Cardiac muscle cell (in vitro differentiated cells and primary cell): ENCODE results near the gene GMPPA. TPM values are rescaled to one million over a fixed set of nuclear protein-coding genes. Genes with fewer than 3 reads are reported as not detected.
A peak's percentile ranks its signal among the peaks of the same experiment; 100 is the strongest.

Experiments
- DNase-seq, 2 donors: peaks; one replicate each; pipeline versions ENCODE4 v3.0.0 to v3.0.0-alpha.2; 2010 to 2017; ENCODE audit warnings: low read depth in 1 of 2, low spot score in 1 of 2
- H3K27ac ChIP-seq: fragments of 200-600 bp; sonication (generic); 2 replicates; pipeline ENCODE4 v1.5.1; 2016
- H3K27me3 ChIP-seq: fragments of 200-600 bp; sonication (generic); 2 replicates; pipeline ENCODE4 v1.6.0; 2016; ENCODE audit warnings: control low read depth
- H3K36me3 ChIP-seq: fragments of 200-600 bp; sonication (generic); 2 replicates; pipeline ENCODE4 v1.5.1; 2016; ENCODE audit warnings: control low read depth
- H3K4me1 ChIP-seq: fragments of 200-600 bp; sonication (generic); 2 replicates; pipeline ENCODE4 v1.8.1; 2017; ENCODE audit warnings: low read depth, mild to moderate bottlenecking, mixed run types
- H3K4me3 ChIP-seq: fragments of 200-600 bp; sonication (generic); 2 replicates; pipeline ENCODE4 v1.5.1; 2016; ENCODE audit warnings: mild to moderate bottlenecking
- H3K9me3 ChIP-seq: fragments of 200-600 bp; sonication (generic); 2 replicates; pipeline ENCODE4 v1.5.1; 2017; ENCODE audit warnings: low read depth, mild to moderate bottlenecking, control low read depth
- polyA plus RNA-seq: library from polyadenylated mRNA; unstranded; fragments of >200 nt; fragmentation: Nextera tagmentation; extraction: Ambion mirVana; gene quantifications from 2 replicates; pipeline ENCODE4 v1.2.1, GENCODE V29; 2016
- total RNA-seq: library from RNA; depleted of rRNA; stranded (reverse); fragments of >200 nt; gene quantifications from 2 replicates; pipeline ENCODE4 v1.2.3, GENCODE V29; 2016
- TF ChIP-seq, protein P1 (sequence below): IDR thresholded peaks from 2 replicates; pipeline ENCODE4 v1.5.1; 2012; ENCODE audit warnings: low read depth, mild to moderate bottlenecking, low read length

The GMPPA gene
- total and polyA plus RNA-seq, 2 experiments from 2014 or later, result 35.0 to 67.5 TPM

DNA sequence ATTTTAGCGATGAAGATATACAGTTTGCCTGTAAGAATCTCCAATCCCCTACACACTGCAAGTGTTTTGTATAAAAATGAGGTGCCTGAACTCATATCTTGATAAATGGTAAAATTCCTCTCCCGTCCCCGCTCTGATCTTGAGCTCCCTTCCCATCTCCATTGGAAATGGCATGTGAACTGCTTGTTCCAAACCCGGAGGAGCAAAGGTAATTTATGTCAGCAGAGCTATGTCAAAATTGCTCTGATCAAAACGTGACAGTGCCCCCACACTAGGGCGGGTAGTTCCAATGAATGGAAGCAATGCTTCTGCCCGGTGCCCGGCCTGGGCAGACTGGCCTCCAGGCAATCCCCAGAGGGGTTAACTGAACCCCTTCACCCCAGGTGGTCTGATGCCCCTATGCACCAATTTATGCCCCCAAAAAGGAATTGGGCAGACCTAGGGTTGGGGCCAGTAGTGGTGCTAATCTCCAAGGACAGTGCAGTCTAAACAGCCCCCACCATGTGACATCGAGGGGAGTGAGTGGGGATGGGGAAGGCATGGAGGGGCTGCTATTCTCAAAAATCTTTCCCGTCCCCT is 3.6 kb upstream of the GMPPA start:
- peaks cover 8% of the 10 kb centered on the region for H3K27me3 ChIP-seq
- H3K27ac ChIP-seq, result no peak overlapping the region
- TF ChIP-seq, protein P1, sequence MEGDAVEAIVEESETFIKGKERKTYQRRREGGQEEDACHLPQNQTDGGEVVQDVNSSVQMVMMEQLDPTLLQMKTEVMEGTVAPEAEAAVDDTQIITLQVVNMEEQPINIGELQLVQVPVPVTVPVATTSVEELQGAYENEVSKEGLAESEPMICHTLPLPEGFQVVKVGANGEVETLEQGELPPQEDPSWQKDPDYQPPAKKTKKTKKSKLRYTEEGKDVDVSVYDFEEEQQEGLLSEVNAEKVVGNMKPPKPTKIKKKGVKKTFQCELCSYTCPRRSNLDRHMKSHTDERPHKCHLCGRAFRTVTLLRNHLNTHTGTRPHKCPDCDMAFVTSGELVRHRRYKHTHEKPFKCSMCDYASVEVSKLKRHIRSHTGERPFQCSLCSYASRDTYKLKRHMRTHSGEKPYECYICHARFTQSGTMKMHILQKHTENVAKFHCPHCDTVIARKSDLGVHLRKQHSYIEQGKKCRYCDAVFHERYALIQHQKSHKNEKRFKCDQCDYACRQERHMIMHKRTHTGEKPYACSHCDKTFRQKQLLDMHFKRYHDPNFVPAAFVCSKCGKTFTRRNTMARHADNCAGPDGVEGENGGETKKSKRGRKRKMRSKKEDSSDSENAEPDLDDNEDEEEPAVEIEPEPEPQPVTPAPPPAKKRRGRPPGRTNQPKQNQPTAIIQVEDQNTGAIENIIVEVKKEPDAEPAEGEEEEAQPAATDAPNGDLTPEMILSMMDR, result no peak
- peaks cover 25% of the 10 kb centered on the region for H3K4me1 ChIP-seq
- no peak for DNase-seq
- peaks cover 18% of the 10 kb centered on the region for H3K36me3 ChIP-seq
- H3K4me3 ChIP-seq, result no peak overlapping the region
- H3K9me3 ChIP-seq, result no peaks in the 10 kb centered on the region

DNA sequence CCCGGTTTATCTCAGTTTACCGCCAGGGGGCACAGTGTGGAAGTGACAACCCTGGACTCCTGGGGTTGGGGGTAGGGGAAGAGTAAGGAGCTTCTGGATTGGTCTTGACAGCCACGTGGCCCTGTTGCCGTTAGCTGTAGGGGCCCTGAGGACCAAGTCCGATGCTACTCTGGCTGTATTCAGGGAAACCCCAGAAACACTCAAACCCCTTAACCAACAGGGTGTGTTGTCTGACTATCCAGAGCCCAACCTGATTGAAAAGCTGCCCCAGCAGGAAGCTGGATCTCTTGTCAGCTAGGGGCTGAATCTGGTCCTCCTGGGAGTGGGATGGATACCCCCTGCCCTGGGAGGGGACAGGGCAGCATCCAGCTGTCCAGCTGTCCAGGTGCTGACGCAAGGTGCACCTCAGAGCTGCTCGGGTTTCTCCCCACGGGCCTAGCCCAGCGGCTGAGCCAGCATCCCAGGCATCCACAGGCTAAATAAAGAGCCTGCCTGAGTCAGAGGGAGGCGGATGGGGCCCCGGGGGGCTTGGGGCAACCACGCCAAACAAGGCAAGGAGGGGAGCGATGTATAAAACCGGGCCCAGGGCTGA is 3.1 kb upstream of the GMPPA start:
- Histone ChIP-seq H3K4me3 (no peak overlapping the region), H3K27ac (no peak overlapping the region), H3K9me3 (no peaks in the 10 kb centered on the region), H3K36me3 (peaks cover 12% of the 10 kb centered on the region), H3K4me1 (peaks cover 29% of the 10 kb centered on the region), H3K27me3 (peaks cover 8% of the 10 kb centered on the region)
- DNase-seq, result peak; percentile 83 to 87
- TF ChIP-seq, protein P1, result peak; percentile 73

DNA sequence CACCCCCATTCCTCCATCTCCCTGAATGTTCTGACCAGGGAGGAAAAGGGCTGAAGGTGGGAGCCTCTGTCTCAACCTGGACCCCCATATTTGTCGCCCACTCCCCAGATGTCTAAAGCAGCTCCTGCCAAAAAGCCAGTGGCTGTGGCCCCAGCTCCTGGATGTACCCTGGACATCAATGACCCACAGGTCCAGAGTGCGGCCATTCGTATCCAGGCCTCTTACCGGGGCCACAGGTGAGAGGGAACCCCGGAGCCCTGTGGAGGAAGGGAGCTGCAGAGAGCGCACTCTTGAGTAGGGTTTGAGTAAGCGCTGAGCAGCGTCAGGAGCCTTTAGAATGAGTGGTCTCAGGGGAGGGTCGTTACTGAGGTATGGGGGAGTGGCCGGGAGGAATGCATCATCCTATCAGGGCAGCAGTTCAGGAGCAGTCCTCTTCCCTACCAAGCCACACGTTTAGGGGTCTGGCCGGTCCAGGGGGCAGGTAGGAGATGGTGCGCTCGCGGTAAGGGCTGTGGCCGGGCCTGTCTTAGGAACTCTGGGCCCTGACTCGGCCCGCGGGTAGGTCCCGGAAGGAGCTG is 2.4 kb upstream of the GMPPA start:
- Histone ChIP-seq H3K27ac (no peak overlapping the region), H3K4me3 (no peak overlapping the region)
- TF ChIP-seq, protein P1, result no peak

DNA sequence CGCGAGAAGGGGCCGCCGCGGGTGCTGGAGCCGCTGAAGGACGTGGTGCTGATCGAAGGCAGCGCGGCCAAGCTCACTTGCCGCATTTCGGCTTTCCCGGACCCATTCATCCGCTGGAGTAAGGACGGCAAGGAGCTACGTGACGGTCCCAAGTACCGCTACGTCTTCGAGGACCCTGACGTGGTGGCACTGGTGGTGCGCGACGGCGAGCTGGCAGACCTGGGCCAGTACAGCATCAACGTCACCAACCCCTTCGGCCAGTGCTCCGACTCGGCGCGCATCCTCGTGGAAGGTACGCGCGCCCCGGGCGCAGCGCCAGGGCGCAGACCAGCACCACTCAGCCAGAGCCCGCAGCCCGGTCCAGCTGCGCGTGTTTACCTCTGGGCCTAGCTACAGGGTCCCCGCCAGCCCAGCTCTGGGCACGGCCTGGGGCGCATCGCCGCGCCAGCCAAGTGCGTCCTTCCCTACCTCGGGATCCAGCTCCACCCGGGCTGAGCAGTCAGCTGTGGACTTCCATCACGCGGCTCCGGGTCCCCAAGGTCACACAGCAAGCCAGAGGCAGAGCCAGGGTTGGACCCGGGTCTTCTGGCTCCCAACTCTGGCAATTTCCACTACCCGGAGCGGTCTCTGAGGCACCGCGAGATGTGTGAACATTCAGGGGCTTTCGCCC is 1.7 kb upstream of the GMPPA start:
- peaks cover 6% of the 10 kb centered on the region for H3K36me3 ChIP-seq
- no peaks in the 10 kb centered on the region for H3K9me3 ChIP-seq
- TF ChIP-seq, protein P1, result no peak
- H3K27ac ChIP-seq, result no peak overlapping the region
- H3K4me3 ChIP-seq, result peak overlapping the region; percentile 36
- DNase-seq, result peak in 1 of 2 donors; percentile 21
- H3K27me3 ChIP-seq, result peaks cover 8% of the 10 kb centered on the region
- peaks cover 29% of the 10 kb centered on the region for H3K4me1 ChIP-seq

More for the DNA sequence above, 2.4 kb upstream of the GMPPA start:
- Histone ChIP-seq H3K27me3 (peaks cover 8% of the 10 kb centered on the region), H3K36me3 (peaks cover 6% of the 10 kb centered on the region), H3K9me3 (no peaks in the 10 kb centered on the region), H3K4me1 (peaks cover 29% of the 10 kb centered on the region)
- DNase-seq, result no peak

DNA sequence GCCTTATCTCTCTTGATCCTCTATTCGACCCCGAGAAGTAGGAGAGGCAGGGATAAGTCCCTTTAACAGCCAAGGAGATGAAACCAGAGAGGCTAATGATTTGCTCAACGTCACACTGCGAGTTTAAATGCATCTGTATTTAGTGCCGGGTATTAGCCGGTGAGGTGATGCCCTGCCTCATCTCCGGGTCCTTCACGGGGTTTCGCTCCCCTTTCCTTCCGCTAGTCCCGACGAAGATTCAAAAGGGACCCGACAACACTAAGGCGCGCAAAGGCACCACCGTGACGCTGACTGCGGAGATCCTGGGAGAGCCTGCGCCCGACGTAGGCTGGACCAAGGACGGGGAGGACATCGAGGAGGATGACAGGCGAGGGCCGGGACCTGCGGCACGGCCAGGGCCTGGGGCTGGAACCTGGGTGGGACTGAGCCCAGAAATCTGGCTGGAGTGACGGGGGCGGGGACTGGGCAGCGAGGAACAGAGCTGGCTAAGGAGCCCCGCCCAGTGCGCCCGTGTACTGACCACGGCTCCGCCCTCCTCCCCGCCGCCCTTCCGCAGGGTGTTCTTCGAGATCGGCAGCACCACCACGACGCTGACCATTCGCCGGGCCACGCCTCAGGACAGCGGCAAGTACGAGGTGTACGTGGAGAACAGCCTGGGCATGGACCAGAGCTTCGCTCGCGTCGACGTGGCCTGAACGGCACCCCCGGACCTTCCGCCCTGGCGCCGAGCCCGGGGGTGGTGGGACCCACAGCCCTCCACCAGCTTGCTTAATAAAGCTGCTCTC is 1.0 kb upstream of the GMPPA start:
- Histone ChIP-seq H3K4me3 (peak overlapping the region; percentile 36), H3K27me3 (peaks cover 8% of the 10 kb centered on the region), H3K4me1 (peaks cover 29% of the 10 kb centered on the region), H3K27ac (peak overlapping the region; percentile 85), H3K9me3 (no peaks in the 10 kb centered on the region), H3K36me3 (peaks cover 5% of the 10 kb centered on the region)
- peak; percentile 89 to 91 for DNase-seq
- TF ChIP-seq, protein P1, result no peak
